ENCODE results near the gene NTRK3.

DNA sequence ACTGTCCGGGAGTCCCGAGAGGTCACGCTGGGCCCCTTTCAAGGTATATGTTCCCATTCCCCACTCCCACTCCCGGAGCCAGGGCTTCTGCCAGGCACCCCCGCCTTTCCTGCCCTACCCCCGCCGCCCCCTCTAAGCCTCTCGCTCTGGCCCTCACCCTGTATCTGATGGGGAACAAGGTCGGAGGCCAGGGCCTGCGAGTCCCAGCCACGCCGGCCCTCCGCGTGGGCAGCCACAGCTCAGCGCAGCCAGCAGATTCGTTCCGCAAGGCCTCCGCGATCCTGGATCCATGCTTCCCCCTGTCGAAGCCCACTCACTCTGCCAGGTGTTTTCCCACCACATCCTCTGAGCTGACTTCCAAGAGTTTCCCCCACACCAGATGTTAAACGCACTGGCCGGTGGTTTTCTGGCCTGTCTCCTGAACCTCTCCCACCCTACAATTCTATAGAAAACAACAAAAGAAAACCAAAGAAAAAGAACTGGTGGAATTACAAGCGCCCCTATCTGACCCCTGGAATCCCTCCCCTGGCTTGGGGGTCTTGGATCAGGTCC is 303.7 kb downstream of the NTRK3 start:
- TF ChIP-seq POLR2A (IDR thresholded peaks at IDR 0.05) (no peak), POLR2AphosphoS5 (IDR thresholded peaks at IDR 0.05) (no peak)
- TF ChIP-seq, protein P1, sequence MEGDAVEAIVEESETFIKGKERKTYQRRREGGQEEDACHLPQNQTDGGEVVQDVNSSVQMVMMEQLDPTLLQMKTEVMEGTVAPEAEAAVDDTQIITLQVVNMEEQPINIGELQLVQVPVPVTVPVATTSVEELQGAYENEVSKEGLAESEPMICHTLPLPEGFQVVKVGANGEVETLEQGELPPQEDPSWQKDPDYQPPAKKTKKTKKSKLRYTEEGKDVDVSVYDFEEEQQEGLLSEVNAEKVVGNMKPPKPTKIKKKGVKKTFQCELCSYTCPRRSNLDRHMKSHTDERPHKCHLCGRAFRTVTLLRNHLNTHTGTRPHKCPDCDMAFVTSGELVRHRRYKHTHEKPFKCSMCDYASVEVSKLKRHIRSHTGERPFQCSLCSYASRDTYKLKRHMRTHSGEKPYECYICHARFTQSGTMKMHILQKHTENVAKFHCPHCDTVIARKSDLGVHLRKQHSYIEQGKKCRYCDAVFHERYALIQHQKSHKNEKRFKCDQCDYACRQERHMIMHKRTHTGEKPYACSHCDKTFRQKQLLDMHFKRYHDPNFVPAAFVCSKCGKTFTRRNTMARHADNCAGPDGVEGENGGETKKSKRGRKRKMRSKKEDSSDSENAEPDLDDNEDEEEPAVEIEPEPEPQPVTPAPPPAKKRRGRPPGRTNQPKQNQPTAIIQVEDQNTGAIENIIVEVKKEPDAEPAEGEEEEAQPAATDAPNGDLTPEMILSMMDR (IDR thresholded peaks at IDR 0.05 in 8 of 11, conservative IDR thresholded peaks at IDR 0.05 in 3 of 11), result no peak
